ENCODE results near the gene XKR8. TPM values are rescaled to one million over a fixed set of nuclear protein-coding genes. Genes with fewer than 3 reads are reported as not detected.
A peak's percentile ranks its signal among the peaks of the same experiment; 100 is the strongest.

Gene XKR8, protein sequence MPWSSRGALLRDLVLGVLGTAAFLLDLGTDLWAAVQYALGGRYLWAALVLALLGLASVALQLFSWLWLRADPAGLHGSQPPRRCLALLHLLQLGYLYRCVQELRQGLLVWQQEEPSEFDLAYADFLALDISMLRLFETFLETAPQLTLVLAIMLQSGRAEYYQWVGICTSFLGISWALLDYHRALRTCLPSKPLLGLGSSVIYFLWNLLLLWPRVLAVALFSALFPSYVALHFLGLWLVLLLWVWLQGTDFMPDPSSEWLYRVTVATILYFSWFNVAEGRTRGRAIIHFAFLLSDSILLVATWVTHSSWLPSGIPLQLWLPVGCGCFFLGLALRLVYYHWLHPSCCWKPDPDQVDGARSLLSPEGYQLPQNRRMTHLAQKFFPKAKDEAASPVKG
- total RNA-seq = 10 to 100 TPM; 10.9 to 11.7 TPM
- 7.8 TPM for polyA plus RNA-seq (ENCODE audit: insufficient read depth, low read depth, low replicate concordance)
- long read RNA-seq, donor 1, transcript XKR8-201 (3 exons, 2,692 nt) = major isoform, 6 of 6 reads
- long read RNA-seq, donor 1, partial matches to known transcripts = 0 of 6 reads
- long read RNA-seq, donor 1, other reads (novel, unspliced or antisense) = 0 of 6 reads
- long read RNA-seq, donor 2, partial matches to known transcripts = 0 of 3 reads
- long read RNA-seq, donor 2, other reads (novel, unspliced or antisense) = 0 of 3 reads

DNA sequence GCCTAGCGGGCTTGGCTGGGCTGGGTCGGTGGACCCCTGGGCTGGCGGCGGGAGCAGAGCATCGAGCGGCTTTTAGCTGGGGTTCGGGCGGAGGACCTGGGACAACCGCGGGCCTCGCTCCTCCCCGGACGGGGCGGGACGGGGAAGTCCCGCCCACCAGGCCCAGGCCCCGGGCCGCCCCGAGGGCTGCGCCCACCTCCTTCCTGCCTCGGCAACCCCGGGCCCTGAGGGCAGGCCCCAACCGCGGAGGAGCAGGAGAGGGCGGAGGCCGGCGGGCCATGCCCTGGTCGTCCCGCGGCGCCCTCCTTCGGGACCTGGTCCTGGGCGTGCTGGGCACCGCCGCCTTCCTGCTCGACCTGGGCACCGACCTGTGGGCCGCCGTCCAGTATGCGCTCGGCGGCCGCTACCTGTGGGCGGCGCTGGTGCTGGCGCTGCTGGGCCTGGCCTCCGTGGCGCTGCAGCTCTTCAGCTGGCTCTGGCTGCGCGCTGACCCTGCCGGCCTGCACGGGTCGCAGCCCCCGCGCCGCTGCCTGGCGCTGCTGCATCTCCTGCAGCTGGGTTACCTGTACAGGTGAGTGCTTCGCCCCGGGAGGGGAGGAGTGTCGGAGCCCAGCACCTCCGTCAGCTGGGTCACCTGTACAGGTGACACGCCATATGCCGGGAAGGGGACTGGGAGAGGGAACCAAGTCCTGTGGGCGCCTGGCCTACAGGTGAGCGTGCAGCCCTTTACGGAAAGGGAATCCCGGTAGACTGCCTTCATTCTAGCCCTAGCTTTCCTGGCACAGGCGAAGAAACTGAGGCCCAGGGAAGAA, at the start of gene XKR8:
TSS of gene XKR8 (plus strand) at position 182 of the 812 bp plus-strand sequence. CDS start at position 279, 97 bp downstream.
- 6 to 10% methylated on average over 6 to 32 of the region's 68 CpGs for WGBS, 2 donors
- H3K4me1 ChIP-seq = peaks cover 10% of the 10 kb centered on the region
- H3K4me3 ChIP-seq = peak within 1 kb of the TSS; percentile 66 to 77
- H3K27me3 ChIP-seq = no peaks in the 10 kb centered on the region
- intact Hi-C loops (cut with DNase I; ENCODE audit: low total_unique reads) = no loop called here
- TF ChIP-seq POLR2A (IDR thresholded peaks at IDR 0.05) = no peak
- TF ChIP-seq, protein P1, sequence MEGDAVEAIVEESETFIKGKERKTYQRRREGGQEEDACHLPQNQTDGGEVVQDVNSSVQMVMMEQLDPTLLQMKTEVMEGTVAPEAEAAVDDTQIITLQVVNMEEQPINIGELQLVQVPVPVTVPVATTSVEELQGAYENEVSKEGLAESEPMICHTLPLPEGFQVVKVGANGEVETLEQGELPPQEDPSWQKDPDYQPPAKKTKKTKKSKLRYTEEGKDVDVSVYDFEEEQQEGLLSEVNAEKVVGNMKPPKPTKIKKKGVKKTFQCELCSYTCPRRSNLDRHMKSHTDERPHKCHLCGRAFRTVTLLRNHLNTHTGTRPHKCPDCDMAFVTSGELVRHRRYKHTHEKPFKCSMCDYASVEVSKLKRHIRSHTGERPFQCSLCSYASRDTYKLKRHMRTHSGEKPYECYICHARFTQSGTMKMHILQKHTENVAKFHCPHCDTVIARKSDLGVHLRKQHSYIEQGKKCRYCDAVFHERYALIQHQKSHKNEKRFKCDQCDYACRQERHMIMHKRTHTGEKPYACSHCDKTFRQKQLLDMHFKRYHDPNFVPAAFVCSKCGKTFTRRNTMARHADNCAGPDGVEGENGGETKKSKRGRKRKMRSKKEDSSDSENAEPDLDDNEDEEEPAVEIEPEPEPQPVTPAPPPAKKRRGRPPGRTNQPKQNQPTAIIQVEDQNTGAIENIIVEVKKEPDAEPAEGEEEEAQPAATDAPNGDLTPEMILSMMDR (IDR thresholded peaks at IDR 0.05) = peak in 2 of 3 experiments; percentile 17 to 40
- peak; percentile 79 for DNase-seq
- peak within 1 kb of the TSS; percentile 65 to 90 for H3K27ac ChIP-seq
- H3K9me3 ChIP-seq = no peaks in the 10 kb centered on the region
- H3K36me3 ChIP-seq (ENCODE audit: low read depth, missing control alignments) = no peaks in the 10 kb centered on the region

DNA sequence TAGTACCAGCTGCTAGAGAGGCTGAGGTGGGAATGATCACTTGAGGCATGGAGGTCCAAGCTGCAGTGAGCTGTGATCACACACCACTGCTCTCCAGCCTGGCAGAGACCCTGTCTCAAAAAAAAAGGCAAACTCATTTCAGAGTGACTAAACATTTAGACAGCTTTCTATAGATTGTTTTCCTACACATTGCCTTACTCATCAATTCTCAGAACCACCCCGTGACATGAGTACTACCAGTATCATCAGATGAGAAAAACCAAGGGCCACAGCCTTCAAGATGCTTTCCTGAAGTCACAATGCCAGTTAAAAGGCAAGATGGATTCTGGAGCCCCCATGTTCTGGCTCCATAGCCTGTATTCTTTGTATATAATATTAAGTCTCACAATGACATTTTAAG, 47.3 kb upstream of the XKR8 start:
- intact Hi-C loops (cut with DNase I; ENCODE audit: low total_unique reads) = no loop called here

DNA sequence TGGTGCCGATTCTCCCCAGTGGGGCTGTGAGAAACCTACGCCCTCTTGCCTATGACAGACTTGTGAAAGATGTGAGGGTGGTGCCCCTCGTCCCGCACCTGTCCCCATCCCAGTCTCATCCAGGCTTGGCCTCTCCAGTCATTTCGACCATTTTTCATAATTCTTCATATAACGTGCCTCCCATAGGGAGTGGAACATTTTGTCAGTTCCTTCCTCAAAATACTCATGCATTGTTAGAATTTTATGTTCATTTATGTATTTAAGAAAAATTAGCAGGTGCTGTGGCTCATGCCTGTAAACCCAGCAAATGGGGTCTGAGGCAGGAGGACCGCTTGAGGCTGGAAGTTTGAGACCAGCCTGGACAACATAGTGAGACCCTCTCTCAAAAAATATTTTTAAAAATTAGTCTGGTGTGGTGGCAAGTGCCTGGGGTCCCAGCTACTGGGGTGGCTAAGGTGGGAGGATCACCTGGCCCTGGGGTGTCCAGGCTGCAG, 44.6 kb upstream of the XKR8 start:
- TF ChIP-seq, protein P1 (IDR thresholded peaks at IDR 0.05) = no peak
- TF ChIP-seq POLR2A (IDR thresholded peaks at IDR 0.05) = no peak
- peak overlapping the region; percentile 70 to 72 for H3K4me3 ChIP-seq
- no peaks in the 10 kb centered on the region for H3K27me3 ChIP-seq
- H3K27ac ChIP-seq = peak overlapping the region; percentile 67 to 85
- no peaks in the 10 kb centered on the region for H3K9me3 ChIP-seq
- no peaks in the 10 kb centered on the region for H3K36me3 ChIP-seq (ENCODE audit: low read depth, missing control alignments)
- no peak for DNase-seq
- peaks cover 4% of the 10 kb centered on the region for H3K4me1 ChIP-seq
- 30 to 42% methylated on average over 7 of the region's 7 CpGs for WGBS, 2 donors
- intact Hi-C loops (cut with DNase I; ENCODE audit: low total_unique reads) = no loop called here

More for the DNA sequence above, 47.3 kb upstream of the XKR8 start:
- TF ChIP-seq POLR2A (IDR thresholded peaks at IDR 0.05) = no peak
- TF ChIP-seq, protein P1 (IDR thresholded peaks at IDR 0.05) = no peak
- Histone ChIP-seq H3K27ac (no peak overlapping the region), H3K4me3 (no peak overlapping the region), H3K4me1 (peaks cover 4% of the 10 kb centered on the region), H3K9me3 (no peaks in the 10 kb centered on the region), H3K27me3 (no peaks in the 10 kb centered on the region), H3K36me3 (ENCODE audit: low read depth, missing control alignments) (no peaks in the 10 kb centered on the region)
- WGBS, 2 donors = 91 to 94% methylated on average over 1 of the region's 1 CpG
- DNase-seq = no peak

DNA sequence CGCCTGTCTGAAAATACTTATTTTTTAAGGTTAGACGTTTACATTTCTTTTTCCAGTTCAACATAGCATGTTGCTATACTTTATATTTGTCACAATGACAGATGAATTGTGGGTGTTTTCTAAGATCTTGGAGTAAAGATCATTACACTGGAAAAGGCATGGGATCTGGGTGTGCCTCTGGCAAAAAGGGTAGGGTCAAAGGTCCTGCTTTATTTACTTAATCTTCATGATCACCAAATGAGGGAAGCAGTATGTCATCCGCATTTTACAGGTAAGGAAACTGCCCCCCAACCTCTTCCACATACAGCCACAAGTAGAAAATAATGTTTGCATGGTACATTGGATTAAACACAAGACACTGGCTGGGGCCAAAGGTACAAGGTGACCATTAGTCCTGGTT, 37.5 kb upstream of the XKR8 start:
- TF ChIP-seq, protein P1 (IDR thresholded peaks at IDR 0.05) = no peak
- no peak for TF ChIP-seq POLR2A (IDR thresholded peaks at IDR 0.05)
- H3K9me3 ChIP-seq = no peaks in the 10 kb centered on the region
- intact Hi-C loops (cut with DNase I; ENCODE audit: low total_unique reads) = no loop called here
- H3K27me3 ChIP-seq = no peaks in the 10 kb centered on the region
- H3K27ac ChIP-seq = no peak overlapping the region
- H3K4me1 ChIP-seq = no peaks in the 10 kb centered on the region
- H3K36me3 ChIP-seq (ENCODE audit: low read depth, missing control alignments) = no peaks in the 10 kb centered on the region
- no peak overlapping the region for H3K4me3 ChIP-seq
- 87 to 91% methylated on average over 3 of the region's 3 CpGs for WGBS, 2 donors
- DNase-seq = no peak

Measured in testis (tissue), 5 donors.